H1 (cell line): ENCODE data around the gene TMEM238. TPM values are rescaled to one million over a fixed set of nuclear protein-coding genes. Genes with fewer than 3 reads are reported as not detected.

ENCODE experiments used
- CTCF ChIA-PET: fragments of 300-600 bp; sonication (Branson Sonifier 250); formaldehyde crosslinking; loops from one replicate; lab custom pipeline; 2021; ENCODE audit not compliant: partially characterized antibody; lab: Charles Lee
- POLR2A ChIA-PET: fragments of 300-600 bp; sonication (Branson Sonifier 250); formaldehyde crosslinking; loops from one replicate; lab custom pipeline; 2021; ENCODE audit warnings: inconsistent platforms; ENCODE audit not compliant: partially characterized antibody; lab: Charles Lee
- DNase-seq, 2 experiments: peaks; one replicate each; pipeline versions ENCODE4 v3.0.0 to v3.0.0-alpha.2; 2010 to 2022; ENCODE audit warnings: low spot score in 2 of 2, low read depth in 1 of 2, mixed read lengths in 1 of 2
- FAIRE-seq: peaks from 2 replicates; lab custom pipeline; 2011; peaks lifted over from hg19 to GRCh38; lab: Jason Lieb, UNC
- H2AFZ ChIP-seq: 2 replicates; pipeline ENCODE4 v1.8.1; 2012; ENCODE audit warnings: low read length, inconsistent platforms
- H2AK5ac ChIP-seq: 2 replicates; pipeline ENCODE4 v1.6.1; 2013; ENCODE audit warnings: low read depth, low read length
- H2BK120ac ChIP-seq: replicated peaks from 2 replicates; pipeline ENCODE3; 2013; ENCODE audit warnings: low read depth, low read length, inconsistent platforms
- H2BK12ac ChIP-seq: 2 replicates; pipeline ENCODE4 v1.6.1; 2013; ENCODE audit warnings: low read depth, low read length
- H2BK15ac ChIP-seq: 2 replicates; pipeline ENCODE4 v1.6.1; 2013; ENCODE audit warnings: low read length
- H2BK20ac ChIP-seq: 2 replicates; pipeline ENCODE4 v1.6.1; 2013; ENCODE audit warnings: low read length
- H2BK5ac ChIP-seq: 2 replicates; pipeline ENCODE4 v1.6.1; 2013; ENCODE audit warnings: low read depth, low read length
- H3K14ac ChIP-seq: 2 replicates; pipeline ENCODE4 v1.6.1; 2013; ENCODE audit warnings: inconsistent platforms; ENCODE audit not compliant: insufficient read length
- H3K18ac ChIP-seq: 2 replicates; pipeline ENCODE4 v1.6.1; 2013; ENCODE audit warnings: low read length; ENCODE audit errors: extremely low read depth
- H3K23ac ChIP-seq: 2 replicates; pipeline ENCODE4 v1.6.1; 2013; ENCODE audit warnings: inconsistent platforms; ENCODE audit not compliant: insufficient read length
- H3K23me2 ChIP-seq: 2 replicates; pipeline ENCODE4 v1.6.1; 2013; ENCODE audit warnings: low read depth, low read length
- H3K27ac ChIP-seq: 2 replicates; pipeline ENCODE4 v1.6.1; 2011; ENCODE audit warnings: low read depth, low read length, inconsistent platforms
- H3K27me3 ChIP-seq, 4 experiments: replicated peaks in 1 of 4; 1 replicate in 1 of 4; 2 replicates in 3 of 4; pipeline versions ENCODE4 v1.6.1 to v1.8.1; 2011 to 2013; ENCODE audit warnings: low read length in 3 of 4, mild to moderate bottlenecking in 3 of 4, inconsistent platforms in 2 of 4, mixed read lengths in 2 of 4, moderate library complexity in 1 of 4; ENCODE audit not compliant: control insufficient read depth in 3 of 4, insufficient read depth in 3 of 4; ENCODE audit errors: extremely low read depth in 1 of 4
- H3K36me3 ChIP-seq, 4 experiments: 2 replicates each; pipeline versions ENCODE4 v1.6.1 to v1.8.1; 2011 to 2013; ENCODE audit warnings: mild to moderate bottlenecking in 4 of 4, low read length in 3 of 4, moderate library complexity in 2 of 4, control low read depth in 1 of 4, inconsistent platforms in 1 of 4; ENCODE audit not compliant: insufficient read depth in 4 of 4, control insufficient read depth in 2 of 4
- H3K4ac ChIP-seq: replicated peaks from 2 replicates; pipeline ENCODE3; 2013; ENCODE audit warnings: low read length, low read depth, mixed read lengths, inconsistent platforms; ENCODE audit not compliant: insufficient read length
- H3K4me1 ChIP-seq, 4 experiments: replicated peaks in 1 of 4; 1 replicate in 1 of 4; 2 replicates in 3 of 4; pipeline versions ENCODE4 v1.6.1 to v1.8.1; 2011 to 2013; ENCODE audit warnings: low read length in 3 of 4, inconsistent platforms in 2 of 4, mixed read lengths in 1 of 4; ENCODE audit not compliant: insufficient read depth in 4 of 4, control insufficient read depth in 3 of 4
- H3K4me2 ChIP-seq, 2 experiments: 2 replicates each; pipeline versions ENCODE4 v1.6.1 to v1.8.1; 2011 to 2013; ENCODE audit warnings: low read depth in 2 of 2, low read length in 2 of 2, control low read depth in 1 of 2, inconsistent platforms in 1 of 2, mild to moderate bottlenecking in 1 of 2; ENCODE audit not compliant: insufficient read depth in 1 of 2
- H3K4me3 ChIP-seq, 4 experiments: fragments of 200-600, 300-600 bp in 1 of 4; sonication (generic), shearing (Covaris generic), sonication (Bioruptor Twin) in 1 of 4; 2 replicates each; pipeline versions ENCODE4 v1.5.1 to v1.8.1; 2011 to 2016; ENCODE audit warnings: low read length in 4 of 4, low read depth in 3 of 4, control low read depth in 2 of 4, inconsistent platforms in 2 of 4, mild to moderate bottlenecking in 2 of 4, mixed read lengths in 1 of 4, moderate library complexity in 1 of 4; ENCODE audit not compliant: insufficient read depth in 2 of 4; ENCODE audit errors: extremely low read depth in 1 of 4
- H3K56ac ChIP-seq: replicated peaks from 2 replicates; pipeline ENCODE3; 2013; ENCODE audit warnings: low read depth, mild to moderate bottlenecking, mixed read lengths, low read length, inconsistent platforms; ENCODE audit not compliant: insufficient read length
- H3K79me1 ChIP-seq: 2 replicates; pipeline ENCODE4 v1.6.1; 2013; ENCODE audit warnings: low read depth, low read length, control low read depth
- H3K79me2 ChIP-seq, 2 experiments: 2 replicates each; pipeline versions ENCODE4 v1.6.1 to v1.8.1; 2012 to 2013; ENCODE audit warnings: low read length in 2 of 2, mild to moderate bottlenecking in 2 of 2, inconsistent platforms in 1 of 2; ENCODE audit not compliant: insufficient read depth in 2 of 2, control insufficient read depth in 1 of 2
- H3K9ac ChIP-seq, 4 experiments: replicated peaks in 1 of 4; 1 replicate in 1 of 4; 2 replicates in 3 of 4; pipeline versions ENCODE4 v1.6.1 to v1.8.1; 2011 to 2013; ENCODE audit warnings: low read depth in 3 of 4, low read length in 3 of 4, control low read depth in 2 of 4, mild to moderate bottlenecking in 2 of 4, moderate library complexity in 2 of 4, inconsistent platforms in 1 of 4; ENCODE audit errors: extremely low read depth in 1 of 4
- H3K9me3 ChIP-seq, 2 experiments: 2 replicates each; pipeline versions ENCODE4 v1.6.1 to v1.8.1; 2012 to 2013; ENCODE audit warnings: mild to moderate bottlenecking in 2 of 2, moderate library complexity in 2 of 2, control low read depth in 1 of 2, inconsistent platforms in 1 of 2, low read depth in 1 of 2, low read length in 1 of 2, mixed read lengths in 1 of 2; ENCODE audit not compliant: insufficient read depth in 2 of 2
- H4K20me1 ChIP-seq, 2 experiments: replicated peaks in 1 of 2; 2 replicates each; pipeline versions ENCODE3 to v1.8.1; 2011 to 2013; ENCODE audit warnings: inconsistent platforms in 2 of 2, low read length in 2 of 2, mild to moderate bottlenecking in 1 of 2; ENCODE audit not compliant: insufficient read depth in 2 of 2, control insufficient read depth in 1 of 2
- H4K5ac ChIP-seq: 2 replicates; pipeline ENCODE4 v1.6.1; 2013; ENCODE audit warnings: low read length, low read depth, mixed read lengths, inconsistent platforms; ENCODE audit not compliant: insufficient read length
- H4K8ac ChIP-seq: 2 replicates; pipeline ENCODE4 v1.8.0; 2013; ENCODE audit warnings: mild to moderate bottlenecking, moderate library complexity, low read length, inconsistent platforms; ENCODE audit not compliant: insufficient read depth; ENCODE audit errors: extremely low read depth
- H4K91ac ChIP-seq: replicated peaks from 2 replicates; pipeline ENCODE3; 2013; ENCODE audit warnings: low read length, mixed read lengths, inconsistent platforms; ENCODE audit not compliant: insufficient read length
- CTBP2 ChIP-seq: IDR thresholded peaks from 2 replicates; pipeline ENCODE4 v1.7.0; 2011; ENCODE audit warnings: borderline replicate concordance, mild to moderate bottlenecking, moderate library complexity, mixed read lengths, low read length; ENCODE audit not compliant: insufficient read depth, insufficient read length
- POU5F1 ChIP-seq: IDR thresholded peaks from 2 replicates; pipeline ENCODE4 v1.6.1; 2011; ENCODE audit warnings: low read depth, mild to moderate bottlenecking, low read length, moderate library complexity
- WGBS, 2 experiments: shearing (Covaris generic) in 1 of 2; methylation state at CpG; one replicate each; pipeline versions ENCODE4 v1.1.6 to v1.1.7; 2013 to 2015; ENCODE audit warnings: low lambda C conversion rate in 2 of 2, mixed read lengths in 2 of 2, inconsistent platforms in 1 of 2, low coverage in 1 of 2, missing lambda C conversion rate in 1 of 2; ENCODE audit not compliant: insufficient replicate concordance in 2 of 2, insufficient coverage in 1 of 2, insufficient read length in 1 of 2; ENCODE audit errors: extremely low coverage in 1 of 2, missing lambda C conversion rate in 1 of 2; 5-methylcytosine and 5-hydroxymethylcytosine counted together
- polyA plus RNA-seq, 7 experiments: library from polyadenylated mRNA; depleted of rRNA in 3 of 7; stranded (reverse) in 5 of 7; unstranded in 2 of 7; fragments of >200 nt in 5 of 7; fragments of 200-250 nt in 2 of 7; gene quantifications; 1 replicate in 5 of 7; 2 replicates in 1 of 7; 4 replicates in 1 of 7; pipeline versions ENCODE4 v1.2.1 to v1.2.3, GENCODE V29; 2011 to 2013; ENCODE audit warnings: missing spikeins in 2 of 7, mixed read lengths in 2 of 7
- total RNA-seq: library from RNA; stranded (reverse); fragmentation: NEBNext Ultra II Directional; extraction: Animal tissue kit (Norgen Biotek cat#: 25700); gene quantifications from 2 replicates; pipeline ENCODE4 v1.2.1, GENCODE V29; 2021
- TF ChIP-seq, protein P1 (sequence below): IDR thresholded peaks from 2 replicates; pipeline ENCODE4 v1.6.1; 2012; ENCODE audit warnings: low read length, inconsistent platforms

The TMEM238 gene
- total and polyA plus RNA-seq, 2 of the 8 experiments (the other 6 are each of a cell fraction or from before 2014, with no cell fraction given): 0.53 to 3.8 TPM

DNA sequence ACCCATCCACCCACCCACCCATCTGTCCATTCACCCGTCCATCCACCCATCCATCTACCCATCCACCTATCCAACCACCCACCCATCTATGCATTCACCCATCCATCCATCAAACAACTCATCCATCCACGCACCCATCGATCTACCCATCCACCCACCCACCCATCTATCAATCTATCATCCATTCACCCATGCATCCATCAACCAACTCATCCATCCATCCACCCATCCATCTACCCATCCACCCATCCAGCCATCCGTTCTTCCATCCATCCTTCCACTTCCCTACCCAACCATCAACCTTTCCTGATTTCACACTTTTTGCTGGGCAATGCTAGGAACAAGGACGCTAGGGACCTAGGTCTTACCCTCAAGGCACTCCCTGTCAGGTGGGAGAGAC is 2.1 kb downstream of the TMEM238 start:
- Histone ChIP-seq H3K18ac (no peak overlapping the region), H3K4me1 (peaks cover 0 to 36% (median 20%) of the 10 kb centered on the region in 4 experiments; a peak in 6 of 7 replicates), H3K14ac (no peak overlapping the region), H3K23me2 (peaks cover 33% of the 10 kb centered on the region), H2BK15ac (0 out of 2 replicates have a peak overlapping the region, but pooled peaks have one; percentile 8), H3K79me1 (peaks cover 8% of the 10 kb centered on the region; the same call in 1 of the 2 replicates), H3K4me3 (no peak overlapping the region), H3K9ac (no peak overlapping the region), H3K9me3 (no peaks in the 10 kb centered on the region), H3K23ac (no peak overlapping the region), H3K27ac (no peak overlapping the region), H4K5ac (no peak overlapping the region), H3K56ac (no peak overlapping the region), H3K27me3 (peaks cover 0 to 16% (median 12%) of the 10 kb centered on the region in 4 experiments; a peak in 4 of 7 replicates), H2BK12ac (no peak overlapping the region), H2BK5ac (no peak overlapping the region), H3K4ac (no peak overlapping the region), H3K4me2 (no peak overlapping the region), H2AK5ac (0 out of 2 replicates have a peak overlapping the region, but pooled peaks have one; percentile 26), H4K20me1 (peaks cover 5 to 22% of the 10 kb centered on the region in 2 experiments), H2AFZ (no peak overlapping the region), H2BK120ac (no peak overlapping the region), H4K91ac (no peak overlapping the region), H4K8ac (no peak overlapping the region), H3K79me2 (peaks cover 11 to 12% of the 10 kb centered on the region in 2 experiments; a peak in 3 of 4 replicates), H3K36me3 (peaks cover 0 to 5% (median 2%) of the 10 kb centered on the region in 4 experiments; a peak in 5 of 8 replicates), H2BK20ac (no peak overlapping the region)
- 91 to 100% methylated on average over 3 to 5 of the region's 5 CpGs for WGBS, 2 experiments
- no peak for FAIRE-seq
- no peak for TF ChIP-seq POU5F1
- TF ChIP-seq CTBP2: no peak
- TF ChIP-seq, protein P1, sequence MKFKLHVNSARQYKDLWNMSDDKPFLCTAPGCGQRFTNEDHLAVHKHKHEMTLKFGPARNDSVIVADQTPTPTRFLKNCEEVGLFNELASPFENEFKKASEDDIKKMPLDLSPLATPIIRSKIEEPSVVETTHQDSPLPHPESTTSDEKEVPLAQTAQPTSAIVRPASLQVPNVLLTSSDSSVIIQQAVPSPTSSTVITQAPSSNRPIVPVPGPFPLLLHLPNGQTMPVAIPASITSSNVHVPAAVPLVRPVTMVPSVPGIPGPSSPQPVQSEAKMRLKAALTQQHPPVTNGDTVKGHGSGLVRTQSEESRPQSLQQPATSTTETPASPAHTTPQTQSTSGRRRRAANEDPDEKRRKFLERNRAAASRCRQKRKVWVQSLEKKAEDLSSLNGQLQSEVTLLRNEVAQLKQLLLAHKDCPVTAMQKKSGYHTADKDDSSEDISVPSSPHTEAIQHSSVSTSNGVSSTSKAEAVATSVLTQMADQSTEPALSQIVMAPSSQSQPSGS: no peak
- no peak for DNase-seq
- POLR2A ChIA-PET: interaction anchor here (3.3 to 26.7 kb wide), 3 partner anchors 11 to 33 kb away, joined by 24 to 874 read pairs (median 39); partner anchors contain the start of gene UBE2S
- CTCF ChIA-PET: interaction anchor here (0.9 to 3.2 kb wide), 3 partner anchors 31 to 85 kb away, joined by 3 to 37 read pairs (median 4); no protein-coding TSS in a partner anchor
